B cell (primary cell): Measurements from ENCODE around the gene AGBL4.

Experiments used
- EZH2 ChIP-seq: IDR thresholded peaks from 2 replicates; pipeline ENCODE4 v1.6.1; 2012; ENCODE audit warnings: borderline replicate concordance, low read depth, mild to moderate bottlenecking, moderate library complexity, low read length; ENCODE audit not compliant: insufficient read depth, poor library complexity, severe bottlenecking
- TF ChIP-seq, protein P1 (sequence below): fragments of 200-600 bp; IDR thresholded peaks from one replicate; pipeline ENCODE4 v1.8.0; 2022; ENCODE audit warnings: antibody characterized with exemption, mild to moderate bottlenecking

DNA sequence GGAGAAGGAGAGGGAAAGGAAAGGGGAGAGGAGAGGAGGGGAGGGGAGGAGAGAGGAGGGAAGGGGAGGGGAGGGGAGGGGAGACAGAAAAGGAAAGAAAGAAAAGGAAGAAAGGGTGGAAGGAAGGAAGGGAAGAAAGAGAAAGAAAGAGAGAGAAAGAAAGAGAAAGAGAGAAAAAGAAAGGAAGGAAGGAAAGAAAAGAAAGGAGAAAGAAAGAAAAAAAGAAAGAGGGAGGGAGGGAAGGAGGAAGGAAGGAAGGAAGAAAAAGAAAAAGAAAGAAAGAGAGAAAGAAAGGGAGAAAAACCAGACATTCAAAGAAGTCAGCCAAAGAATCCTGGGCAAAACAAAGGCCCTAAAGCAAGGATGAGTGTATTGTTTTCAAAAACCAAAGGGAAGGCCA lies 1426.1 kb downstream of the AGBL4 start:
- TF ChIP-seq, protein P1, sequence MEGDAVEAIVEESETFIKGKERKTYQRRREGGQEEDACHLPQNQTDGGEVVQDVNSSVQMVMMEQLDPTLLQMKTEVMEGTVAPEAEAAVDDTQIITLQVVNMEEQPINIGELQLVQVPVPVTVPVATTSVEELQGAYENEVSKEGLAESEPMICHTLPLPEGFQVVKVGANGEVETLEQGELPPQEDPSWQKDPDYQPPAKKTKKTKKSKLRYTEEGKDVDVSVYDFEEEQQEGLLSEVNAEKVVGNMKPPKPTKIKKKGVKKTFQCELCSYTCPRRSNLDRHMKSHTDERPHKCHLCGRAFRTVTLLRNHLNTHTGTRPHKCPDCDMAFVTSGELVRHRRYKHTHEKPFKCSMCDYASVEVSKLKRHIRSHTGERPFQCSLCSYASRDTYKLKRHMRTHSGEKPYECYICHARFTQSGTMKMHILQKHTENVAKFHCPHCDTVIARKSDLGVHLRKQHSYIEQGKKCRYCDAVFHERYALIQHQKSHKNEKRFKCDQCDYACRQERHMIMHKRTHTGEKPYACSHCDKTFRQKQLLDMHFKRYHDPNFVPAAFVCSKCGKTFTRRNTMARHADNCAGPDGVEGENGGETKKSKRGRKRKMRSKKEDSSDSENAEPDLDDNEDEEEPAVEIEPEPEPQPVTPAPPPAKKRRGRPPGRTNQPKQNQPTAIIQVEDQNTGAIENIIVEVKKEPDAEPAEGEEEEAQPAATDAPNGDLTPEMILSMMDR = no peak
- no peak for TF ChIP-seq EZH2
